ENCODE measurements around the gene SPEF2.

Gene SPEF2

DNA sequence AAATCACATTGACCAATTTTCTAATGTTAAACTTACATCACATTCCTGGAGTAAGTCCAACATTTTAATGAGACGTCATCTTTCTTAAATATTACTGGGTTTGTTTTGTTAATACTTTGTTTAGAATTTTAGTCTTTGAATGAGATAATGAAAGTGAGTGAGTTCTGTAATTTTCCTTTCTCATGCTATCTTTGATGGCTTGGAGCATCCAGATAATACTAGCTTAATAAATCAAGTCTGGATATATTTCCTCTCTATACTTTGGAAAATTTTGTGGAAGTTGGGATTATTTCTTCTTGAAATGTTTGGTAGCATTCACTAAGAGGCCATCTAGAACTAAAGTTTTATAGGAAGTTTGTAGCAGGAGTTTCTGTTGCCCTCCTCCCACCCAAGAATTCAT lies 148.3 kb downstream of the SPEF2 start:
- no peak for TF ChIP-seq GATA2 (IDR thresholded peaks at IDR 0.05; ENCODE audit: low read depth, low read length)

- no peak for TF ChIP-seq GATA3 (IDR thresholded peaks at IDR 0.05; ENCODE audit: low read depth, low read length)
These were observed 153.6 kb downstream of the SPEF2 start for GRCh38 chr5:35771300-35771699.

- TF ChIP-seq GATA3 (IDR thresholded peaks at IDR 0.05; ENCODE audit: low read depth, low read length), result no peak
- TF ChIP-seq GATA2 (IDR thresholded peaks at IDR 0.05; ENCODE audit: low read depth, low read length), result no peak
These were observed 154.2 kb downstream of the SPEF2 start for GRCh38 chr5:35771839-35772238.

- TF ChIP-seq GATA3 (IDR thresholded peaks at IDR 0.05; ENCODE audit: low read depth, low read length) (no peak), GATA2 (IDR thresholded peaks at IDR 0.05; ENCODE audit: low read depth, low read length) (no peak)
These were observed 156.3 kb downstream of the SPEF2 start for GRCh38 chr5:35773967-35774366.

- no peak for TF ChIP-seq GATA3 (IDR thresholded peaks at IDR 0.05; ENCODE audit: low read depth, low read length)
- TF ChIP-seq GATA2 (IDR thresholded peaks at IDR 0.05; ENCODE audit: low read depth, low read length), result no peak
These were observed 159.1 kb downstream of the SPEF2 start for GRCh38 chr5:35776757-35777156.

- TF ChIP-seq GATA3 (IDR thresholded peaks at IDR 0.05; ENCODE audit: low read depth, low read length), result no peak
- no peak for TF ChIP-seq GATA2 (IDR thresholded peaks at IDR 0.05; ENCODE audit: low read depth, low read length)
These were observed 159.9 kb downstream of the SPEF2 start for GRCh38 chr5:35777358-35778087.

DNA sequence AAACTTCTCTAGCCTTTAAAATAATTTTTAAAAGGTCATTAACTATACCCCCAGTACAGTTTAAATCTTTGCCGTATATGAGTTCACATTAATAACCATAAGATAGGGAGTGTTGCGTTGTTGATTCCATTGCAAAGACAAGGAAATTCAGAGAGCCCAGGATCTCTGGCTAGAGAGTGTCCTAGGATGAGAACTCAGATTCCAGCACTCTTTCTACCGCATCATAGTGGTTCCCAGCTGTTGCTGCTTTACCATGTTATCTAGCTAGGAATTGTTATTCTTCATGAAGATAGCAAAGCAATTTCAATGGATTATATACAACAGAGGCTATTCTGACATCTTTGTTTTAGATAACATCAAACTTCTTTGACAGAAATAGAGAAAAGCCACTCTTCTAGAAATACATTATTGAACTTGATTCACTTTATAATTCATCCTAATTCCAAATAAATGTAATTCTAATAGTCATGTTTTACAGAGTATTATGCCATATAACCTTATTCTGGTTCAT lies 160.7 kb downstream of the SPEF2 start:
- TF ChIP-seq GATA2 (IDR thresholded peaks at IDR 0.05; ENCODE audit: low read depth, low read length) (peak; percentile 56; the same call in 1 of the 2 replicates), GATA3 (IDR thresholded peaks at IDR 0.05; ENCODE audit: low read depth, low read length) (peak; percentile 12; the same call in 1 of the 2 replicates)

DNA sequence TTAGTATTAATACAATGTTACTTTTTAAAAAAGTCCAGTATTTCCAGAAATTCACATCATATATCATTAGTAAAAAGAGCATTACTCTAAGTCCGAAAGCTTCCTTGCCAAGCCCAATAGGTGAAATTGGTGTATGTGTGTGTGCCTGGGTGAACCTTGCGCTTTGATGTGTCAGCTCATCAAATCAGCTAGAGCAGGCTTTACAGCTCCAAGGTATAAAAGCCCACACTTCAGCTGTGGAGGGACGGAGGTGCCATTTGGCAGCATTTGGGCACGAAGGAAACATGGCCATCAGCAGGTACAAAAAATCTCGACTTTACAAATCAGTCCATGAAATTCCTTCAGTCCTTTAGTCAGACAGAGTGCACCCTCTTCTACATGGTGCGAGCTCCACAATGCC lies 162.6 kb downstream of the SPEF2 start:
- TF ChIP-seq GATA2 (IDR thresholded peaks at IDR 0.05; ENCODE audit: low read depth, low read length), result no peak
- TF ChIP-seq GATA3 (IDR thresholded peaks at IDR 0.05; ENCODE audit: low read depth, low read length), result no peak

DNA sequence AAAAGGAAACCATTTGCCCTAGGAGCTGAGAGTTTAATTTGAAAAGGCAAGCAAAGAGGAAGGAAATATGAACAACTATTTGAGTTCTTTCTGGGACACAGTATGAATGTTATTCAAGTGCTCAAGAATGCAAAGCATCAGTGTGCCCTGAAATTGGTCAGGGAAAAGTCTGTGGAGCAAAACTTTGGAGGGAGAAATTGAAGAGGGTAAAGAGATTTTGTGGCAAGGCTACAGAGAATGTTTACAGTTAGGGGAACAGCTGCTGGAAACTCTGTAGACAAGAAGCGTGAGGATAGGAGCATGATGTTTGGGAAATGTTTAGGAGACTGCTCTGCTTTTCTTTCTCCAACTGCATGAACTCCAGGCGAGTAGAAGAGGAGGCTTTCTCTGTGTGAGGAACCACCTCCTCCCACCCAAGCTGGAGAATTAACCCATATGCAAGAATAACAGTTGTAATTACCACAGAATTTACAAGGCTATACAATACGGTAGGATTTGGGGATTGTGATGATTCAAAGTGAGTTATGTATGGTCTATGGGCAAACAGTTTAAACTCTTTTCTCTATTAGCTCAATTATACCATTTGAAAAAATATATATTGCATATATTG lies 163.6 kb downstream of the SPEF2 start:
- TF ChIP-seq GATA3 (IDR thresholded peaks at IDR 0.05; ENCODE audit: low read depth, low read length), result no peak
- no peak for TF ChIP-seq GATA2 (IDR thresholded peaks at IDR 0.05; ENCODE audit: low read depth, low read length)

GRCh38 chr5:35783551-35783950 lies 165.9 kb downstream of the SPEF2 start:
- no peak for TF ChIP-seq GATA2 (IDR thresholded peaks at IDR 0.05; ENCODE audit: low read depth, low read length)
- TF ChIP-seq GATA3 (IDR thresholded peaks at IDR 0.05; ENCODE audit: low read depth, low read length), result no peak

DNA sequence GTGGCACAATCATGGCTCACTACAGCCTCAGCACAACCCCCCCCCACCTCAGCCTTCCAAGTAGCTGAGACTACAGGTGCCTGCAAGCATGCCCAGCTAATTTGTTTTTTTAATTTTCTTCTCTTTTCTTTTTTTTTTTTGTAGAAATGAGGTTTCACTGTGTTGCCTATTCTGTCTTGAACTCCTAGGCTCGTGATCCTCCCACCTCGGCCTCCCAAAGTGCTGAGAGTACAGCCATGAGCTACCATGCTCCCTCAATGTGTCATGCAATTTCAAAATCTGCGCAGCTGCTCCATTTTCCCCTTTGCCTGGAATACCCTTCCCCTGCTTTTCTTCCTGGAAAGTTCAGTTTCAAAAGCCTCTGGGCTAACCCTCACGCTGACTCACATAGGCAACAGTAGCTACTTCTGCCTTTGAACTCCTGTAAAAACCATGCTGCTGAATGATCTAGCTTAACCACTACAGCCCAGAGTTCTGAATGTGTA lies 168.0 kb downstream of the SPEF2 start:
- TF ChIP-seq GATA3 (IDR thresholded peaks at IDR 0.05; ENCODE audit: low read depth, low read length), result no peak
- TF ChIP-seq GATA2 (IDR thresholded peaks at IDR 0.05; ENCODE audit: low read depth, low read length), result no peak

GRCh38 chr5:35788724-35789123 lies 171.1 kb downstream of the SPEF2 start:
- TF ChIP-seq GATA2 (IDR thresholded peaks at IDR 0.05; ENCODE audit: low read depth, low read length), result no peak

DNA sequence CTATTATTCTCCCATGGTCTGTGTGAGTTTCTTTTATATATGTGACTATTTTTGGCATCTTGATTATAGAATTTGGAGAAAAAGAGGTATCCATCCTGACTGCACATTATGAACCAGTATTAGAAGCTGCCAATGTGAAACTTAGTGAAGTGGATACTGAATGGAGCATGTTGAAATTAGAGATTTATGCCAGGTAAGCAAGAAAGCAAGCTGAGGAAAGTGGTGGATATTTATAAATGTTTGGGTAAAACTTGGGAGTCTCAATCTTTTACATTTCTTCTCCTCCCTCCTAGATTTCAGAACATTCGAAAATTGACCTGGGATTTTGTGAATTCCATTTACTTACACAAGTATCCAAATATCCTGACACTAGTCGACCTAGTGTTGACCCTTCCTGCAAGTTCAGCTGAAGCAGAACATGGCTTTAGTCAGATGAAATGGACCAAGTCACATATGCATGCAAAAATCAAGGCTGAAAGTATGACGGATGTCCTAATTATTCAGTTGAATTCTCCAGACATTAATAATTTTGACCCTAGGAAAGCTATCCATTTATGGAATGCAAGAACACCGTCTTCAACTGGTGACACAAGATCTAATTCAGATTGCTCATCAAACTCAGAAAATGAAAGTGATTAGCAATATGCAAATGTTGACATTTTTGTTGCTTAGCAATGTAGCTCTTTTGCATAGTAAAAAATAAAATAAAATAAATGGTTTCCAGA lies 172.2 kb downstream of the SPEF2 start:
- TF ChIP-seq GATA2 (IDR thresholded peaks at IDR 0.05; ENCODE audit: low read depth, low read length) (no peak), GATA3 (IDR thresholded peaks at IDR 0.05; ENCODE audit: low read depth, low read length) (no peak)

DNA sequence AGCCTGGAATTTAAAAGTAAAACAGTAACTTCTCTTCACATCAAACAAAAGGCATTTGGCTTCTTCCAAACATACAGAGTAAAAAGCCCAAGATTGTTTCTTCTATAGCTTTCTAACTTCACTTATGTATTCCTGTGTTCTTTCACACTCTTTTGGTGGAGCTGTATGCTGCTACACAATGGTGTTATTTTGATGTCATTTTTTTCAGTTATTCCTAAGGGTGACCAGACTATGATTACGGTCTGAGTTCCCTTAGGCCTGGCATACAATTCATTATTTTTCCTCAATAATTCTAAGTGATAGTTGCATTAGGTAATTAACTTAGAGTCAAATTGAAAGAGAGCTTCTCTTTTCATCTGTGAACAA lies 172.8 kb downstream of the SPEF2 start:
- no peak for TF ChIP-seq GATA3 (IDR thresholded peaks at IDR 0.05; ENCODE audit: low read depth, low read length)
- TF ChIP-seq GATA2 (IDR thresholded peaks at IDR 0.05; ENCODE audit: low read depth, low read length), result no peak

- TF ChIP-seq GATA3 (IDR thresholded peaks at IDR 0.05; ENCODE audit: low read depth, low read length) (no peak), GATA2 (IDR thresholded peaks at IDR 0.05; ENCODE audit: low read depth, low read length) (no peak)
These were observed 176.6 kb downstream of the SPEF2 start for GRCh38 chr5:35794328-35794619.

All from SH-SY5Y (cell line).